A673 (cell line): ENCODE results near the gene METAP2.

ENCODE experiments used
- CTCF ChIP-seq: fragments of 300-800, 200-600 bp; sonication (generic); conservative IDR thresholded peaks from 2 replicates; pipeline ENCODE4 v1.5.1; 2017; ENCODE audit warnings: low read depth, mild to moderate bottlenecking, antibody characterized with exemption, low read length, moderate library complexity, mixed read lengths
- EZH2 ChIP-seq: fragments of 200-600 bp; sonication (generic); IDR thresholded peaks from 2 replicates; pipeline ENCODE4 v1.6.1; 2017; ENCODE audit warnings: borderline replicate concordance, low read depth, mild to moderate bottlenecking, mixed read lengths, antibody characterized with exemption, low read length; ENCODE audit not compliant: poor library complexity, severe bottlenecking

- TF ChIP-seq CTCF (no peak), EZH2 (no peak)
Measured at GRCh38 chr12:95429172-95429510, 44.8 kb upstream of the METAP2 start.
